ENCODE data around the gene CHRM3. TPM values are rescaled to one million over a fixed set of nuclear protein-coding genes. Genes with fewer than 3 reads are reported as not detected.

The CHRM3 gene
- total RNA-seq, 1 experiment from 2014 or later, result 4.2 TPM

DNA sequence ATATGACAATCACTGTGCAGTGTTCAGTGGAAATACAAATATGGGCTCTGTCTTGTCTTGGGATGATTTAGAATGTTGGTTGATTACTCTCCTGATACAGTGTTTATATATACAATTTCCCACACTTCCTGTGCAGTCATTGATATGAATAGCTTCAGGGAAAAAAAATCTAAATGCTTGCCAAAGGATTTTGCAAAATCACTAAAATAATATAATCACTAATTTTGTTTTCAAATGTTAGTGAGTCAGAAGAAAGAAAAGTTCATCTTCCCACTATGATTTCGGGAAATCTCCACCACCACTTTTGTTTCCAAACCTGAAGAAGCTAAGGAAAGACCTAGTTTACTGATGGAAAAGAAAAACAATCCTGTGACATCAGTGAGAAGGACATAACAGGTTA is 32.1 kb upstream of the CHRM3 start:
- no peak for TF ChIP-seq CTCF (conservative IDR thresholded peaks at IDR 0.05)
- Histone ChIP-seq H4K91ac (ENCODE audit: insufficient read length, low read depth, low read length) (no peak overlapping the region), H3K14ac (ENCODE audit: insufficient read depth, low read length) (no peak overlapping the region), H4K20me1 (ENCODE audit: control insufficient read depth, insufficient read depth, insufficient read length) (no peaks in the 10 kb centered on the region), H2BK120ac (ENCODE audit: low read depth, low read length, poor library complexity, severe bottlenecking) (no peak overlapping the region), H4K8ac (replicated peaks; ENCODE audit: insufficient read length, low read depth, low read length) (no peak overlapping the region), H3K18ac (ENCODE audit: insufficient read length, low read depth, low read length) (no peak overlapping the region), H3K4me2 (ENCODE audit: insufficient read depth, insufficient read length, low read length) (no peak overlapping the region), H3T11ph (ENCODE audit: low read length) (no peak overlapping the region), H3K4ac (ENCODE audit: low read depth, low read length) (no peak overlapping the region), H3K23ac (ENCODE audit: insufficient read length, low read depth, low read length) (no peak overlapping the region), H3K79me1 (ENCODE audit: insufficient read depth, low read depth, low read length, poor library complexity, severe bottlenecking) (no peaks in the 10 kb centered on the region), H3K23me2 (ENCODE audit: insufficient read length, low read depth, low read length, poor library complexity, severe bottlenecking) (no peaks in the 10 kb centered on the region), H3K9me3 (ENCODE audit: control insufficient read depth, low read depth, low read length) (no peaks in the 10 kb centered on the region), H2BK20ac (ENCODE audit: low read depth, low read length, poor library complexity, severe bottlenecking) (no peak overlapping the region), H3K4me1 (ENCODE audit: insufficient read depth, low read length) (no peaks in the 10 kb centered on the region), H3K56ac (ENCODE audit: insufficient read length, low read depth, low read length) (no peak overlapping the region), H3K79me2 (ENCODE audit: insufficient read depth, low read length) (peaks cover 2% of the 10 kb centered on the region; the same call in 1 of the 2 replicates), H2BK12ac (ENCODE audit: insufficient read length, low read depth, low read length) (no peak overlapping the region), H3K27ac (ENCODE audit: insufficient read length, low read depth, low read length) (no peak overlapping the region), H2AK5ac (ENCODE audit: insufficient read length, low read length) (no peak overlapping the region), H2BK5ac (ENCODE audit: insufficient read length, low read length) (no peak overlapping the region), H3K9ac (ENCODE audit: extremely low read depth, insufficient read length, low read length) (no peak overlapping the region), H3K27me3 (ENCODE audit: insufficient read depth, low read length) (no peaks in the 10 kb centered on the region), H4K5ac (ENCODE audit: insufficient read length, low read depth, low read length) (no peak overlapping the region), H2AFZ (ENCODE audit: low read length) (no peak overlapping the region), H2BK15ac (ENCODE audit: low read depth, low read length) (no peak overlapping the region)
- no CpG with 5 or more reads among the region's 1 CpG for WGBS (ENCODE audit: extremely low coverage, insufficient read length, low lambda C conversion rate)
- H3K9me3 Mint-ChIP-seq, result no peaks in the 10 kb centered on the region
- no peaks in the 10 kb centered on the region for H3K4me1 Mint-ChIP-seq
- H3K27me3 Mint-ChIP-seq (ENCODE audit: low read depth), result no peaks in the 10 kb centered on the region
- no peaks in the 10 kb centered on the region for H3K36me3 Mint-ChIP-seq (ENCODE audit: insufficient read depth in 1 of 3, low read depth in 3 of 3)
- no peak overlapping the region for H3K27ac Mint-ChIP-seq
- H3K4me3 Mint-ChIP-seq, result no peak overlapping the region
- no peak for DNase-seq

Measured in H9 (cell line).